CD1c-positive myeloid dendritic cell (primary cell): ENCODE data around the gene PARD3.
"Not testable (repeated sequence)": the region's sequence is repeated elsewhere in the genome, so short reads cannot be mapped to it uniquely, and the experiment has no call there.

ENCODE experiments used
- DNase-seq: peaks from one replicate; pipeline ENCODE4 v3.0.0-alpha.2; 2016; ENCODE audit errors: extremely low spot score

The PARD3 gene

DNA sequence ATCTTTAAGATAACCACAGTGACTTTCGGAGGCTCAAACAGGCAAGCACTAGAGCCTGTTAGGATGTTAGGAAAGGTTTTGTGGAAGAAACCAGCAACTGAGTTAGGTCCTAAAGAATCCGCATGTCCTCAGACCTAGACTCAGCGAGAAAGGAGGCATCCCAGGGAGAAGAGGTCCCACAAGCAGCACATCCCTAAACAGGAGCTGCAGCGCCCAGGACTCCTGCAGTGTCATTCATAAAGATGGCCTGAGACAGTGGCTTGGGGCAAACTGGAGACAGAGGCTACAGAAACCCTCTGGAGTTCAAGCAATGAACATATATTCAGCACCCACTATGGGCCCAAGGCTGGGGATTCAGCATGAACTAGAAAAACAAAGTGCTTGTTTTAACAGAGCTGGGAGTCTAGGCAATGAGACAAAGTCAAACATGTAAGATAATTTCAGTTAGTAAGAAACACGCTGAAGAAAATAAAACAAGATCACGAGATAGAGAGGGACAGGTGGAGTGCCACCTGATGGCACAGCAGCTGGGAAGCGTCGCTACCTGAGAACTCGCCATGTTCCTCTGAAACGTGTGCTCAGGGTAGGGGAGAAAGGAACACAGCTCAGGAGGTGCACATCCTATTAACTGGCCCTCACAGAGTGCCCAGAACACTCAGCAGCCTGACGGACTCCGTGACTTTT, 48.1 kb downstream of the PARD3 start:
- no peak for DNase-seq

DNA sequence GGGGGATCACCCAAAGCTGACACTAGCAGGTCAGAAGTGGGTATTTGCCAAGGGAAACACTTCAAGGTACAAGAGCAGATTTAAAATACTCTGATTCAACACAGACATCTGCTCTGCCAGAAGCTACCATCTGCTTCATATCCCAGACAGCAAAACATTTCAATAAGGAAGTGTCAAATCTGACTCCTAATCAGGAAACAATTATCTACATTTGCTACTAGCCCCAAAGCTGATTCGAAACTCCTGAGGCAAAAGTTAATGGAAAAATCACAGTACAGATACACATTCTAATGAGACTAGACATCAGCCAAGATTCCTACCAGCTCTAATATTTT, 48.9 kb downstream of the PARD3 start:
- no peak for DNase-seq

DNA sequence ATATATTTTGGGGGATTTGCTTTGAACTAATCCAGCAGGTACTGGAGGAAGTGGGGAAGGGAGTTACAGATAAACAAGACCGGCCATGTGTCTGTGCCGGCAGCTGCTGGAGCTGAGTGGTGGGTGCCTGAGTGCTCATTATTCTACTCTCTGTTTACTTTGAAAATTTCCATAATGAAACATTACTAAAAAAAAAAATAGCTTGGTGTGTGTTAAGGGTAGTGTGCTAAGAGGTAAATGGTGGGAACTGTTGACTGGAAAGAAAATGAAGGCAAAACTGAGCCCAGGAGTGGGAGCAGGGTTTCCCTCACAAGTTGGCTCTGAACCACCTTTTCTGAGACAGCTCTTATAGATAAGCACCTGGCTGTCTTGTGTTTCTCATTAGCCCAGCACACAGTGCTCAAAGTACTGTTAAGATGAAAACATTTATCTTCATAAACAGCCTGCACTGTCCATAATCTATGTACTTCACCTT, 50.6 kb downstream of the PARD3 start:
- no peak for DNase-seq

DNA sequence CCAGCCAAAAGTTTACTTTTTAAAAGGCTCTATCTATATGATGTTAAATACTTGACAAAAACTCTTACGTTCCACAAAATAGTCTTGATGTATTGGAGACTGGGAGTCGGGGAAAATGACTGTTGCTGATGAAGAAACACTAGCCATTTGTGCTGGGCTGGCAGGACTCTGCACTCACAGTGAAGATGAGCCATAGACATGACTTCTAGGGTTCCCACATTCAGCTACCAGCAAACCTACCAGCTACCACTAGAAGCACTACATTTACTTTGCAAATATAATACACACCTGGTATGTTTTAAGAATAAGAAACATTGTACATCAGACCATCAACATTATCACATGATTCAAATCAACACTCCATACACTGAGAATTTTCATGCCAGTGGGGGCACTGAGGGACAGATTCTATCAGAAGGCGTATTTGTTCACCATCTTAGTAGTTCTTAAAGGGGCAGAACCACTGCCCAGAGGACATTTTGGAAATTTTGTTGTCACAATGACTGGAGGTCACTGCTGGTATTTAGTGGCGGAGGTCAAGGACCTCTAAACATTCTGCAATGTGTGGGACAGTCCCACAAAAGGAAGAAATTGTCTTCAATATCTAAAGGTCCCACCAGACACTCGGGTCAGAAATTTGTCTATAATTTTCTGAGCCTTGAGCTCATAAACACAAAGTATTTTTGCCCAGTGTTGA, 52.3 kb downstream of the PARD3 start:
- no peak for DNase-seq

DNA sequence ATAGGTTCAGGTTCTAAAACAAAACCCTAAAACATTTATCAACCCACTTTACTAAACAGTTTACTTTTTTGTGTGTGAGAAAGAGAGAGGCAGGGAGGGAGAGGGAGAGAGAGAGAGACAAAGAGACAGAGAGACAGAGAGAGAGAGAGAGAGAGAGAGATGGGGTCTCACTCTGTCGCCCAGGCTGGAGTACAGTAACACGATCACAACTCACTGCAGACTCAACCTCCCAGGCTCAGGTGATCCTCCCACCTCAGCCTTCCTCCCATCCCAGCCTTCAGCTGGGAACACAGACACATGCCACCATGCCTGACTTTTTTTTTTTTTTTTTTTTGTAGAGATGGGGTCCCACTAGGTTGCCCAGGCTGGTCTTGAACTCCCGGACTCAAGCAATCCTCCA, 52.9 kb downstream of the PARD3 start:
- no peak for DNase-seq

DNA sequence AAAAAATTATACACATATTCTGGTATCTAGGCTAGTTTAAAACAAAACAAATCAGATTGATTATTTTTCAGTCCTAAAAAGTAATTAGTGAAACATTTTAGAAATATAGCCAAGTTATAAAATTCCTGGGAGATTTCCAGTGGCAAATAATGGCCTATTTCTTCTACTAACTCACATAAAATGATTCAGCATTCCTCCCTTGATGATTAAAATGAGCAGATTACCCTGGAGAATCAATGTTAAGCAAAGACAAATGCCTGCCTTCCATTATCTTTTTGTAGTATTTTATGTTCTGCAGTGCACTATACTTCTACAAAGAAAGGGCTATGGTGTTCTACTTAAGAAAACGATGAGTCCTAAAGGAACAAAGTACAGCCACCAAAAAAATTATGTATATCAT, 53.6 kb downstream of the PARD3 start:
- no peak for DNase-seq

DNA sequence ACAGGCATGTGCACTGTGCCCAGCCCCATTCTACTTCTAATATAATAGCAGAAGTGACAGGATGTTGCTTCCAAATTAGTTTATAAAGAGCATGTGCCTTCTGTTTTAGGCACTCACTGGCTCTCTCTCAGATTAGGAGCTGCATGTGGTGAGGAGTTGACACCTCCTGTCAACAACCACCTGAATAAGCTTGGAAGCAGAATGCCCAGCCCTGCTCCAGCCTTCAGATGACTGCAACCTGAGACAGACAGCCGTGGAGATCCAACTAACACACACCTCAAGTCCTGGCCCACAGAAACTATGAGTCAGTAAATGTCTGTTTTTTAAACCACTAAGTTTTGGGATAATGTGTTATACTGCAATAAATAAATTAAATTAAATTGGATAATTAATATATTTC, 54.5 kb downstream of the PARD3 start:
- DNase-seq, result no peak

DNA sequence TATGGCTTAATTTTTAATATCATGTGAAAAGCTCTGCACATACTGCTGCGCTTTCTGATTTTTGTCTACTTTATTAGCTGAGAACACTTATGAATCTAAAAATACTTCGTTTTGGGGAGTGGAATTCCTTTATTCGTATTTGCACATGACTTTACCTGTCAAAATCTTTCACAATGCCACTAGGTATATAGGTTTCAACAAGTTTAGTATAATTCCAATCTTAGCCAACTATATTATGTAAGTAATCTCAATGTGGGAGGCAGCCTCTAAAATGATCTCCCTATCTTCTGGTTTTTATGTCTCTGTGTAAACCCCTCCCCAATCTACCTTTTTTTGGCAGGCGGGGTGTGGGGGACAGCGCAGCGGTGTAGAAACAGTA, 55.3 kb downstream of the PARD3 start:
- DNase-seq, result no peak

DNA sequence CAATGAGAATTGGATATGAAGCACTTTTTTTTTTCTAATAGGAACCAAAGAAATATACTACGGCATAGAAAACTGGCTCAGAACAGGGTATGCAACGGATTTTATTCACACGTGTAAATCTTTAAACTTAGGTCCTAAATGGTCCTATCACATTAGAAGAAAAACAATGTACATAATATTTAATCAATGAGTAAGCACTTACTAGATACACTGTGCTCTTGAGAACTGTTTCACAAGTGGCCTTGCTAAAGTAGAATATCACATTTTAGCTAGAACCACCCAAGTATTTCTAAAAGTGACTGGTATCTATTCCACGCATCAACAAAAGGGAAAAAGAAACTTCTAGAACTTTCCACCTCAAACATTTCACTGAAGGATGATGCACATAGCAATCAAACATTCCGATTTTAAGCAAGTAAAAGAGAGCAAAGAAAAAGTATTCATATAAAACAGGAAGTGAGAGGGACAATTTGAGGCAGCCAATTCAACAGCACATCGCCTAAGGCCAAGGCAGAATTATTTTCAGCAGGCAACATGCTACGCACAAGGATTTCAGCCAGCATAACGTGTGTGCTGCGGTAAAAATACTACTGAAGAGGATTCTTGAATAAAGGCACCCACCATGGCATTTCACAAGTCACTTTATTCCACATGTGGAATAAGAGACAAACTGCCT, 55.8 kb downstream of the PARD3 start:
- DNase-seq, result no peak

DNA sequence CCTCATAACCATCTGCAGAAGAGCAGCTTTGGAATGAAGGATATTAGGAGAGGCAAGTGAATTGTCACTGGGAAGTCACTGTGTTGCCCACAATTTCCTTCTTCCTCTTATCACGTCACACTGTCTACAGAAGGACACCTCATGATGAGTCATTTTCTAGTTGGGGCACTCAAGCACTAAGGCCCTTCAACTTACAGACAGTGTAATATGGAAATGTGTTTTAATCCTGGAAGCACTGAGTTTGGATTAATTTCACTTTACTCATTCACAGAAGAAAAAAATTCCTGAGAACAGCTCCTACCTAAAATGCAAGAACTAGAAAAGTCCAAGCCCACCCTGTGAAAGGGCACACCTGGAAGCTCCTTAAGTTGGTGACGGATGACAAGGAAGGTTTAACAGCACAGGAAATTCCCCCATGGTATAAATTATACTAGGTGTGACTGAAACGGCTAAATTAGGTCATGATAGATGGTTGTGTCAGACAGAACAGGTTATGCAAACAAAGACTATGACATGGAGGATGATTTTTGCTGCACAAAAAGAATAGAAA, 56.6 kb downstream of the PARD3 start:
- peak; percentile 20 for DNase-seq

DNA sequence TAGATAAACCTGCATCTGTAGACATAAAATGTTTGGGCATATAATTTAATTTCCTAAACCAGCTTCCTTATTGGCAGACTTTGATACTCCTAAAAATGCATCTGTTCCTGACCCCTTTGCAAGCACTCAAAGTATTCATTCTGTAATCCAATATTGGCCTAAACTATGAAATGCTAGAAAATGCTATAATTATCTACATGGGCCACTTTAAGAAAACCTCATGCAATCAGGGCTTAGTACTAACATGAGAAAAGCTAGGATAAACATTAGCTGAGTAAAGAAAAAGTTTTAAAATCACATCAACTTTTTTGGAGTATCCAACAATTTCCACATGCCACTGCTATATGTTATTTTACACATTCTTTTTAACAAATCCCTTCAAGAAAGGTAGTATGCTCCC, 57.2 kb downstream of the PARD3 start:
- DNase-seq, result no peak

DNA sequence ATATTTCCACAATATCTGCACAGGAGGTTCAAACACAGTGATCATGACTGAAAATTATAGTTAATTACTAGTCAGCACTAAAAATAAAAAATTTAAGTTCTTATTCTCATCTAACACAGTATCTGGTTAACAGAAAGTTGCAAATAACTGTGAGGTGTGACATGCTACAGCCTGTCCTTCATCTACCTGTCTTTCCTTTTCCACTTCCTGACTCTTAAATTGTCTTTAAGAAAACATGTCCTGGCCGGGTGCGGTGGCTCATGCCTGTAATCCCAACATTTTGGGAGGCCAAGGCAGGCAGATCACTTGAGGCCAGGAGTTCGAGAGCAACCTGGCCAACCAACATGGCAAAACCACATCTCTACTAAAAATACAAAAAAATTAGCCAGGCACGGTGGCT, 57.9 kb downstream of the PARD3 start:
- DNase-seq, result not testable (repeated sequence)

DNA sequence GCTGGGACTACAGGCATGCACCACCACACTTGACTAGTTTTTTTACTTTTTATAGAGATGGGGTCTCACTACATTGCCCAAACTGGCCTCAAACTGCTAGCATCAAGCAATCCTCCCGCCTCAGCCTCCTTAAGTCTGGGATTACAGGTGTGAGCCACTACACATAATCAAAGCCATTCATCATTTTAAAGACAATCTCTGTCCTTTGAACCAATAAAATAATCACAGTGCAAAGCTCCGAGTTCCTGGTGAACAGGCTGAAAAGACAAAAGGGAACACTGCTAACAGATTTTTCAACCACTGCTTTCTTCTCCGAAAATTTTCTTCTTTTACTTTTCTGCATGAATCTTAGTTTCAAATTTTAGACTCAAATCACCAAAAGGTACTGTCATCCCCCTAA, 58.5 kb downstream of the PARD3 start:
- no peak for DNase-seq

DNA sequence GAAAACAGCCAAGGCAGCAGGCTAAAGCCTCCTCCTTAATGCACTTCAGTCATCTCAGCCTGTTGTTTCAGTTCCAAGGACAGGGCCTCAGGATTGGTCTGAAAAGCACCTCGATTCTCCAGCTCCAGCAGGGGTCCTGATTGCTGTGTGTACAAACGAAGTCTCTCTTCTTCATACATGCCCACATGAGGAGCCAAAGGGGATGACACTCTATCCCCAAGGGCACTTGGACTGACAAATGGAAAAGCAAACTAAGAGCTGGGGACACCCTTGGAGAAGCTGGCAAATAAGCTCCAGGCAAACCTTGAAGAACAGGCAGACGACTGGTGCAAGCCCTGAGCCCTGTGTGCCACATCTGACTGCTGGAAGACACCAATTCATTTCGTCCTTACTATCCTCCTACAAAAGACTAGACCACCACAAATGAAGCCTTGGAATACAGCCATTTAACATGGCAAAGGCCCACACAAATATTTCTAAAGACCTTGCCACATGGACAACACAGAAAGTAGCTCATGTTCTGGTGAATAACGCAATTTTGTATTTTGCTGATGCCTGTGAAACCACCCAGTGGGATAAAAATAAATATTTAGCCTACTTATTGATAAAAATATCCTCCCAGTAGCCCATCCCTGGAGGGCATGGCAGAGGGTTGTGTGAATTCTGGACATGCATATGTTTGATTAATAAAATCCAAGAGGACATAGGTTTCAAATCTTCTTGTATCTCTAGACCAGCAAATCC, 61.9 kb downstream of the PARD3 start:
- no peak for DNase-seq

DNA sequence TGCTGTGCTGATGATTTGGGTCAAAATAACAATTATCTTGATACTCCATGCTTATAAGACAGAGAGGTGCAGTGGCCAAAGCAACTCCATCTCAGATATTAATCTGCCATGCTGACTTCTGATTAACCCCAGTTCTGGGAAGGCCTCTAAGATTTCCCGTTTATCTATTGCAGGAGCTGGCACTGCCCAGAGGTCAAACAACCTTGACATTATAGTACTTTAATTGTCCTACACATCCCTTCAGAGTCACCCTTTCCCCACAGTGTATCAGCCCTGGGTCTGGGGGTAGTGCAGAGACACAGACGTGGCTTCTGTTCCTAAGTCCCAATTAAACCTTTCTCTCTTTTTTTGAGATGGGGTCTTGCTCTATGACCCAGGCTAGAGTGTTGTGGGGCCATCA, 63.8 kb downstream of the PARD3 start:
- DNase-seq, result no peak

DNA sequence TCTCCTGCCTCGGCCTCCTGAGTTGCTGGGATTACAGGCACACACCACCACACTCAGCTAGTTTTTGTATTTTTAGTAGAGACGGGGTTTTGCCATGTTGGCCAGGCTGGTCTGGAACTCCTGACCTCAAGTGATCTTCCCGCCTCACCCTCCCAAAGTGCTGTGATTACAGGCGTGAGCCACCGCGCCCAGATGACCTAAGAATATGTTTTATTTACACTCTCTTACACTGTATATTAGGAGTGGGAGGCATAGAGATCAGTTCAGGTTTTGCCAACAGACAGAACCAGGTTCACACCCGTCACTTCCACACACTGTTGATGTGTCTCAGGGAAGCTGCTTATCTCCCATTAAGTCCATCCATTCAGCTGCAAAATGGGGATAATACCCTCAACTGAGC, 64.3 kb downstream of the PARD3 start:
- DNase-seq, result not testable (repeated sequence)

DNA sequence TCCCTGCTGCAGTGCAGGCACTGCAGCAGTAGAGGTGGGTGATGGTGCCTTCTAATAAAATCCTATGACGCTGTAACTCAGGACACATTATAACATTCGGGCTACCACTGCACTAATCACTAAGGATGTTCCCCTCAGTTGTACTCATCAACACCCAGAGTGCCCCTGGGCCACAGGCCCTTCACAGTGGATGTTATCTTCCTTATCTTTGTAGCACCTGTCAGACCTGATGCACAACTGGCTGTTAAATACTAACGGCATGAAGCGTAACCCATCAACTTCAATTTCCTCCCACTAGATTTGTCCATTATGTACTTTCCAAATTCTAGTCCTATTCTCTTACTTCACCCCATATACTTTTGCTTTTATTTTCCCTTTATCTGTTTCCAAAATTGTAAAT, 66.3 kb downstream of the PARD3 start:
- DNase-seq, result no peak

DNA sequence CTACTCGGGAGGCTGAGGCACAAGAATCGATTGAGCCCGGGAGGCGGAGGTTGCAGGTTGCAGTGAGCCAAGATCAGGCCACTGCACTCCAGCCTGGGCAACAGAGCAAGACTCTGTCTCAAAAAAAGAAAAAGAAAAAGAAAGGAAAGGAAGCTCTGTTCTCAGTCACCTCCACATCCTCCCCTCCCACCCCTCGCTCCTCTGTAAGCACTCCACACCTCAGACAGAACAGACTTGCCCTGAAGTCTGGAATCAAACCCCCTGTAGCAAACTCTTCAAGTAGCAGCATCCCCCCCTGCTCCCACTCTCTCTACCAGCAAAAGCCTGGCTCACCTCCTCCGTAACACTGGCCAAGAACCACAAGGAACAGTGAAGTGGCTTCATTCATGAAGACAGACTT, 66.7 kb downstream of the PARD3 start:
- DNase-seq, result no peak

DNA sequence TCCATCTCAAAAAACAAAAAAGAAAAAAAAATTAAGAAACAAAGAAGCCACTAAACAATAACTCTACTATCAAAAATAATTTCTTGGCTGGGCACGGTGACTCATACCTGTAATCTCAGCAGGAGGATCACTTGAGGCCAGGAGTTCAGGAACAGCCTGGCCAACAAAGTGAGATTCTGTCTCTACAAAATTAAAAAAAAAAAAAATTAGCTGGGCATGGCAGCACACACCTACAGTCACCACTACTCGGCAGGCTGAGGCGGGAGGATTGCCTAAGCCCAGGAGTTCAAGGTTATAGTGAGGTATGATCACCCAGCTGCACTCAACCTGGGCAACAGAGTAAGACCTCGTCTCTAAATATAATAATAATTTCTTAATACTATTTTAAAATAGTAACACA, 69.0 kb downstream of the PARD3 start:
- no peak for DNase-seq

DNA sequence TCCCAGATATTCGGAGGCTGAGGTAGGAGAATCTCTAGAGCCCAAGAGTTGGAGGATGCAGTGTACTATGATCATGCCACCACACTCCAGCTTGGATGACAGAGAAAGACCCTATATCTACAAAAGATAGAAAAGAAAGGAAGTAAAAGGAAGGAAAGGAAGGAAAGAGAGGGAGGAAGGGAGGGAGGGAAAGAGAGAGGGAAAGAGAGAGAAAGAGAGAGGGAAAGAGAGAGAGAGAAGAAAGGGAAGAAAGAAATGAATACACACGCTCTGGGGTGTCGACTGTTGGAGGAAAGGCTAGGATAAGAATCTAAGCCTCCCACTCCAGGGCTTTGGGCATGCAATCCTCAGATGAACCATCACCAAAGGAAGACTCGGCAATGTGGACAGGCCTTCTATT, 69.9 kb downstream of the PARD3 start:
- no peak for DNase-seq

DNA sequence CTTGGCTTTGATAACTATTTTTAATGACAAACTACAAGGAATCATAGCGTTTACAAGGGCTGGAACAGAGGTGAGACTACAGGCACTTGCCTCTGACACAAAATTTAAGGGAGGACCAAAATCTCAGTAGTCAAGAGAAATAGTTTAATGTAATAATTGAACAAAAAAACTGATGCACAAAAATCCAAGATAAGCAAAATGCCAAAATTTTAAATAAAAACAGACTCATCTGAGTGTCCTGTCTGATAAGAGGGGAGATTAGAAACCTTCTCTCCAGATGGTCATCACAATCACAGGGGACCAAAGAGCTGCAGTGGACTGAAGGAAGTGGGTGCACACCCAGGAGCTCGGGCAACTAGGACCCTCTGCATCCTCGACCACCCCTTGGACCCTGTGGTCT, 70.5 kb downstream of the PARD3 start:
- no peak for DNase-seq

DNA sequence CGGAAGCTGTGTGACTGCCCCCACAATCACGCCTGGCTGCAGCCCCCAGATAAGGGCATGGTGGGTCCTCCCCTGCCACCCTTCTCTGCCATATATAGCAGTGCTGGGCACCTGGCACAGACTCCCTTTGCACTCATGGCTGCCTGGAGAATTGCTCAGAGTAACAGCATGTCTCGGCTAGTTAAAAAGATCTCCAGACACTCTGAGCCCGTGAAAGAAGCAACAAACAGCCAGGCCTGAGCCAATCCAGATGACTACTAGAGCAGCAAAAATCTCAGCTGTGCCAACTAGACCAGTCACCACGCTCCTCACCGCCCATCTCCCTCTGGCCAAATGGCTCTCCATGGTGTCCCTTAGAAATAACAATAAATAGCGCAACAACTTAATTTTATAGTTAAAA, 71.3 kb downstream of the PARD3 start:
- DNase-seq, result no peak
